ENCODE measurements around the gene CSF1R. TPM values are rescaled to one million over a fixed set of nuclear protein-coding genes. Genes with fewer than 3 reads are reported as not detected.

The CSF1R gene
- total and polyA plus RNA-seq, 2 of the 4 experiments (the other 2 are of a cell fraction): 0.14 to 0.36 TPM

GRCh38 chr5:150103678-150104549 lies 17.6 kb upstream of the CSF1R start (continued):
- TF ChIP-seq MXI1 (IDR thresholded peaks at IDR 0.05; ENCODE audit: borderline replicate concordance, low read depth, low read length): no peak

- no peaks in the 10 kb centered on the region for H3K9me1 ChIP-seq (ENCODE audit: insufficient read depth, low read length)
- no peak overlapping the region for H3K18ac ChIP-seq (ENCODE audit: low read depth, low read length)
- H4K20me1 ChIP-seq (ENCODE audit: insufficient read depth, low read length): no peaks in the 10 kb centered on the region
- no peak for DNase-seq
- H2AK5ac ChIP-seq (ENCODE audit: low read depth, low read length): no peak overlapping the region
- no peak overlapping the region for H2BK5ac ChIP-seq (ENCODE audit: low read depth, low read length, poor library complexity, severe bottlenecking)
- H3K23ac ChIP-seq (ENCODE audit: low read depth, low read length): no peak overlapping the region
- no peak overlapping the region for H2AFZ ChIP-seq (replicated peaks; ENCODE audit: low read length, poor library complexity)
- H2BK15ac ChIP-seq (ENCODE audit: low read depth, low read length): no peak overlapping the region
- no peak overlapping the region for H4K5ac ChIP-seq (ENCODE audit: low read depth, low read length)
- no peak overlapping the region for H3K14ac ChIP-seq (replicated peaks; ENCODE audit: low read depth, low read length)
- H3K4me1 ChIP-seq (ENCODE audit: control insufficient read depth, insufficient read depth, low read length): no peaks in the 10 kb centered on the region
- H2BK120ac ChIP-seq (ENCODE audit: low read depth, low read length): no peak overlapping the region
- no peaks in the 10 kb centered on the region for H3K79me1 ChIP-seq (ENCODE audit: low read depth in 1 of 2, low read length in 2 of 2)
- H3K56ac ChIP-seq (ENCODE audit: extremely low read depth, insufficient read depth, low read length): no peak overlapping the region
- no TSS peak for BruUV-seq (replicated peaks)
- H4K91ac ChIP-seq (ENCODE audit: insufficient read depth, low read depth, low read length): no peak overlapping the region
- dilution Hi-C loops (cut with HindIII; ENCODE audit: low sequenced_read_pairs, unreplicated experiment) (no loop called here), intact Hi-C loops (cut with micrococcal nuclease) (no loop called here), in situ Hi-C loops (cut with MboI; ENCODE audit: low sequenced_read_pairs) (no loop called here)
- no peak overlapping the region for H3K9ac ChIP-seq (ENCODE audit: low read depth, low read length)
- H3K4ac ChIP-seq (ENCODE audit: low read depth, low read length): no peak overlapping the region
- WGBS, 2 experiments (ENCODE audit: extremely low coverage in 2 of 2, insufficient read length in 1 of 2): 14% methylated on average over 1 of the region's 6 CpGs; no CpG with 5 or more reads in 1 of the 2 experiments
- ChIA-PET POLR2A (ENCODE audit: unreplicated experiment) (no interaction called here), CTCF (interaction anchor here (0.7 kb wide), 1 partner anchor 11 kb away, joined by 3 read pairs; no protein-coding TSS in a partner anchor)
- no peak overlapping the region for H4K8ac ChIP-seq (ENCODE audit: low read depth in 2 of 2, low read length in 2 of 2)
- no peak overlapping the region for H2BK20ac ChIP-seq (ENCODE audit: low read depth, low read length)
- H3K27ac ChIP-seq (ENCODE audit: insufficient read depth, low read length): no peak overlapping the region
- peaks cover 4% of the 10 kb centered on the region for H3K27me3 ChIP-seq (ENCODE audit: control insufficient read depth, insufficient read depth, low read length)
- H3K9me3 ChIP-seq (ENCODE audit: control insufficient read depth, insufficient read depth, low read length): no peaks in the 10 kb centered on the region
- no peaks in the 10 kb centered on the region for H3K36me3 ChIP-seq (ENCODE audit: control insufficient read depth, insufficient read depth, low read length)
- no peak overlapping the region for H3K4me2 ChIP-seq (ENCODE audit: low read depth, low read length)
- TF ChIP-seq BHLHE40 (IDR thresholded peaks at IDR 0.05; ENCODE audit: low read depth, low read length) (no peak), MAFK (IDR thresholded peaks at IDR 0.05; ENCODE audit: low read depth, low read length) (no peak), RCOR1 (IDR thresholded peaks at IDR 0.05; ENCODE audit: insufficient replicate concordance, low read length) (no peak), CEBPB (IDR thresholded peaks at IDR 0.05; ENCODE audit: low read depth, low read length) (no peak), USF2 (IDR thresholded peaks at IDR 0.05; ENCODE audit: low read depth, low read length) (no peak), RAD21 (IDR thresholded peaks at IDR 0.05; ENCODE audit: low read length) (no peak), NFE2L2 (IDR thresholded peaks at IDR 0.05; ENCODE audit: low read depth, low read length) (no peak), MAZ (IDR thresholded peaks at IDR 0.05; ENCODE audit: borderline replicate concordance, low read depth, low read length) (no peak), POLR2A (IDR thresholded peaks at IDR 0.05; ENCODE audit: low read depth, low read length) (no peak)
- ATAC-seq (ENCODE audit: low read depth): no peak
- no peak overlapping the region for H3K4me3 ChIP-seq (ENCODE audit: insufficient read depth, low read depth, low read length)
- no peak overlapping the region for H2AK9ac ChIP-seq (replicated peaks; ENCODE audit: low read depth, low read length, poor library complexity)
Observed at GRCh38 chr5:150101023-150101422, 14.7 kb upstream of the CSF1R start.
